GM15510 (cell line): Measurements from ENCODE around the gene RAVER1.

Source experiments
- POLR2A ChIP-seq: IDR thresholded peaks from 3 replicates; pipeline ENCODE4 v1.6.1; 2011; ENCODE audit warnings: borderline replicate concordance; ENCODE audit not compliant: insufficient read length; ENCODE audit errors: extremely low read depth

The RAVER1 gene

GRCh38 chr19:10289836-10290356, 43.4 kb downstream of the RAVER1 start, which contains the start of gene ICAM5:
ICAM5 (plus strand) TSS chr19:10289952; CDS start chr19:10290044, 92 bp downstream.
- TF ChIP-seq POLR2A: no peak

GRCh38 chr19:10289167-10289835, 44.0 kb downstream of the RAVER1 start:
- TF ChIP-seq POLR2A: peak; percentile 37

GRCh38 chr19:10288662-10289166, 44.6 kb downstream of the RAVER1 start:
- TF ChIP-seq POLR2A: no peak

- peak; percentile 26 for TF ChIP-seq POLR2A
Observed at GRCh38 chr19:10286803-10287737, 46.3 kb downstream of the RAVER1 start, which contains the start of gene ICAM4. ICAM4 (plus strand) TSS chr19:10286955; CDS start chr19:10287013, 58 bp downstream.

- no peak for TF ChIP-seq POLR2A
Observed at GRCh38 chr19:10285393-10285792, 47.9 kb downstream of the RAVER1 start.

GRCh38 chr19:10284960-10285278, 48.4 kb downstream of the RAVER1 start:
- no peak for TF ChIP-seq POLR2A

GRCh38 chr19:10284065-10284959, 49.0 kb downstream of the RAVER1 start:
- no peak for TF ChIP-seq POLR2A

GRCh38 chr19:10283301-10284064, 49.8 kb downstream of the RAVER1 start:
- TF ChIP-seq POLR2A: no peak

GRCh38 chr19:10279737-10280442, 53.4 kb downstream of the RAVER1 start:
- TF ChIP-seq POLR2A: no peak

- no peak for TF ChIP-seq POLR2A
Observed at GRCh38 chr19:10278935-10279334, 54.4 kb downstream of the RAVER1 start.

GRCh38 chr19:10277795-10278589, 55.3 kb downstream of the RAVER1 start:
- no peak for TF ChIP-seq POLR2A

GRCh38 chr19:10274589-10274988, 58.7 kb downstream of the RAVER1 start:
- TF ChIP-seq POLR2A: no peak
